Body of pancreas (tissue), 4 donors: ENCODE data around the gene LYRM7.

ENCODE experiments used
- POLR2A ChIP-seq, 3 donors: fragments of 450-650 bp; IDR thresholded peaks; one replicate each; pipeline ENCODE4 v1.6.1; 2016; ENCODE audit warnings: antibody characterized with exemption in 3 of 3, mild to moderate bottlenecking in 2 of 3
- TF ChIP-seq, protein P1 (sequence below), 7 experiments: fragments of 450-650 bp in 4 of 7; fragments of 200-600 bp in 3 of 7; sonication (generic) in 3 of 7; IDR thresholded peaks; one replicate each; pipeline ENCODE4 v1.5.1; 2016 to 2019; ENCODE audit warnings: antibody characterized with exemption in 7 of 7

DNA sequence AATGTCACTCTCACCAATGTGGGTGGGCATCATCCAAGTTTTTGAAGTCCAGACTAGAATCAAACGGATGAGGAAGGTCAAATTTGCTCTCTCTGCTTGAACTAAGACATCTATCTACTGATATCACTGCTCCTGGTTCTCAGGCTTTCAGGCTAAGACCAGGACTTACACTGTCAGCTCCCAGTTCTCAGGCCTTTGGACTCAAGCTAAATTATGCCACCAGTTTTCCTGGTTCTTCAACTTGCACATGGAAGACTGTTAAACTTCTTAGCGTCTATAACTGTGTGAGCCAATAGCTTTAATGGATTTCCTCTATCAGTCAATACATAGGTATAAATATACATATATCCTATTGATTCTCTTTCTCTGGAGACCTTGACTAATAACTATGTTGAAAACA, 35.3 kb downstream of the LYRM7 start:
- TF ChIP-seq POLR2A (IDR thresholded peaks at IDR 0.05), result no peak
- TF ChIP-seq, protein P1, sequence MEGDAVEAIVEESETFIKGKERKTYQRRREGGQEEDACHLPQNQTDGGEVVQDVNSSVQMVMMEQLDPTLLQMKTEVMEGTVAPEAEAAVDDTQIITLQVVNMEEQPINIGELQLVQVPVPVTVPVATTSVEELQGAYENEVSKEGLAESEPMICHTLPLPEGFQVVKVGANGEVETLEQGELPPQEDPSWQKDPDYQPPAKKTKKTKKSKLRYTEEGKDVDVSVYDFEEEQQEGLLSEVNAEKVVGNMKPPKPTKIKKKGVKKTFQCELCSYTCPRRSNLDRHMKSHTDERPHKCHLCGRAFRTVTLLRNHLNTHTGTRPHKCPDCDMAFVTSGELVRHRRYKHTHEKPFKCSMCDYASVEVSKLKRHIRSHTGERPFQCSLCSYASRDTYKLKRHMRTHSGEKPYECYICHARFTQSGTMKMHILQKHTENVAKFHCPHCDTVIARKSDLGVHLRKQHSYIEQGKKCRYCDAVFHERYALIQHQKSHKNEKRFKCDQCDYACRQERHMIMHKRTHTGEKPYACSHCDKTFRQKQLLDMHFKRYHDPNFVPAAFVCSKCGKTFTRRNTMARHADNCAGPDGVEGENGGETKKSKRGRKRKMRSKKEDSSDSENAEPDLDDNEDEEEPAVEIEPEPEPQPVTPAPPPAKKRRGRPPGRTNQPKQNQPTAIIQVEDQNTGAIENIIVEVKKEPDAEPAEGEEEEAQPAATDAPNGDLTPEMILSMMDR (IDR thresholded peaks at IDR 0.05), result no peak
